GM19397 (cell line): Measurements from ENCODE around the gene TOX2.

ENCODE experiments used
- ATAC-seq: cut with Tn5 transposase; IDR thresholded peaks from one replicate; pipeline ENCODE4 v1.9.1; 2021; ENCODE audit warnings: mild to moderate bottlenecking, moderate library complexity; ENCODE audit not compliant: unreplicated experiment

Gene TOX2

GRCh38 chr20:44016525-44016924 is 101.9 kb downstream of the TOX2 start:
- ATAC-seq, result no peak

- no peak for ATAC-seq
These were observed 102.6 kb downstream of the TOX2 start for GRCh38 chr20:44017211-44017610.

DNA sequence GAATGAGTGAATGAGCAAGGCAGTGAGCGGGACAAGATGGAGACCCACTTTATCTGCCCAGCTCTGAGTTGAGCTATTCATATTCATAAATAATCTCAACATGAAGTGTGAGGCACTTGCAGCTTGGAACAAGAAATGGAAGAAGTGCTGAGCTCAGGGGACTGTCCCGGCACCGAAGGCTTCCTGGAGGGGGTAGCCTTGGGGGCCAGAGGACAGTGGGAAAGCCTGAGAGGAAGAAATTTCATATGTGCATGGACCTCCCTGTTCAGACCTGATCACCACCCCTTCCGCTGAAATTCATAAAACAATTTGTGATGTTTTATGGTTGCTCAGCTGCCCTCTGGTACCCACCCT is 103.2 kb downstream of the TOX2 start:
- ATAC-seq, result no peak

DNA sequence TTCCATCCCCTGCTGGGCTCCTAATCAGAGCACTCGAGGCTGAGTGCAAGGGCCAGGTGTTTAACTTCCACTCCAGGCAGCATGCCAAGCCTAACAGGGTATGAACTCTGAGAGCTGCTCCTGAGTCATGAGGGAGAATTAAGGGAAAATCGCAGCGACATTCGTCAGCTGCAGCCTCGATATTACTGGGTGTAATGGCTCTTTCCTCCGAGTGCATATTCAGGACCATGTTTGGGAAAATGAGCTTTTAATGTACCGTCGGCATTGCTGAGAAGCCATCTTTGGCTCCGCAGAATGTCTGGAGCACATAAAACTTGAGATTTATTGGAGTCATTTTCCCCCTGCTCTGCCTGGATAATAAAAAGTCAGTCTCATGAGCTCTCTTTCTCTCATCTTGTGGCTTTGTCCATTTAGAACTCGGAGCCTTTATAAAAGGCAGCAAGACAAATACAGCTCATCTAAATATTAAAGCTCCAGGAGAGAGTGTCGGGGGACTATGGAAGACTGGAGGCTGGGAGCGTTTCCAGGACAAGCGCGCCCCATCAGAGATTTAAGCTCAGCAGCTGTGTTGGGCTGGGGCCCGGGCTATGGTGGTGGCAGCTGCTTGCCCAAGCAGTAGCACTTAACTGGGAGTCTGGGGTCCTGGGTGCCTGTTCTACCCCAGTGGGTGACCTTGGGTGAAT is 103.7 kb downstream of the TOX2 start:
- ATAC-seq, result no peak

GRCh38 chr20:44018942-44019637 is 104.4 kb downstream of the TOX2 start:
- no peak for ATAC-seq

DNA sequence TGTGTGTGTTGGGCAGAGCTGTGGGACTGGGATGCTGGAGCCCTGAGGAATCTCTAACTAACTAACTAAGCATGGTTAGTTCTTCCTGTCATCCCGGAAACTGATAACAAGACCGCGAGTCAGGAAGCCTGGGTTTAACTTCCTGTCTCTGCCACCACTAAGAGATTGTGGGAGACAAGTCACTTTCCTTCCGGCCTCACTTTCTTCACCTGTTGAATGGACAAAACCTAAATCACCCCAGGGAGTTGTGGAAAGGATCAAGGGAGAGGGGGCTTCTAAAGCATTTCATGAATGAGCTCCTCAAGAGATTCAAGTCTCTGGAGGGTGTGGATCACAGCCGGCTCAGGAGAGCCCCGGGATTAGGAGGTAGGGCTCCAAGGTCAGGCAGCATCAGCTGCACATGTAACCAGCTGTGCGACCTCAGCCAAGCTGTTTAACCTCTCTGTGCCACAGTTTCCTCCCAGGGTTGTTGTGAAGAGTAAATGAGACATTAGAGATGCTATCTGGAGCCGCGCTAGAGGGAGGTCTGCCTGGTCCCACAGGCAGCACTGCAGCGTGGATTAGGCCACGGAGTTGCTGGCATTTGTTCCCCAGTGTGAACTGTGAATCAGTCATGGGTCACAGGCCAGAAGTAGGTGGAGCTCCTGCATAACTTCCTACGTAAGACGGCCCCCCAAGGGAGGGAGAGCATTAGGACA is 105.1 kb downstream of the TOX2 start:
- no peak for ATAC-seq

DNA sequence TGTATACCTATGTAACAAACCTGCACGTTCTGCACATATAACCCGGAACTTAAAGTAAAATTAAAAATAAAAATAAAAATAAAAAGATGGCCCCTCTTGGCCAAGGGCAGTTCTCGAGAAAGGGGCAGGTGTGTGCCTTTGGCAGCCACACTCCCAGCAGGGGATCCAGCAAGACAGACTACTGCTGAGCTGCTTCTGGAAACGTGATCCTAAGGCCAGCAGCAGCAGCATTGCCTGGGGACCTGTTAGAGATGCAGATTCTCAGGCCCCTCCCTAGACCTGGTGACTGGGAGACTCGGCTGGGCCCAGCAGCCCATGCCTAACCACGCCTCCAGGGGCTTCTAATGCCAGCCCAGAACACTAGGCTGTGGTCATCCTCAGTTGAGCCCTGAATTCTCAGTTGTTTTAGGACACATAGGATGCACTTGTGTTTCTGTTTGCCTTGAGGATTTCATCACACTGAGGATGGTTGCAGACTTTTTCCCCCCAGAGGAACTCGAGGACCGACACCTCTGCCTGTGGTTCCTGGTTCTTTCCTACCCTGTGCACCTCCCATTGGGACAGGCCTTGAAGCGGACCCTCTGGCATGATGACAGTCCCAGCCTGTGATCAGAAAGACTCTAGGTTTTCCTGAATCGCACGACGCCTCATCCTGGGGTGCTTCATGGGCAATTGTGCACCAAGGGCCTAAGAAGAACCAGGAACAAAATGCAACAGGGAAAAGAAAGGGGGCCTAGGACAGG is 105.9 kb downstream of the TOX2 start:
- ATAC-seq, result no peak

DNA sequence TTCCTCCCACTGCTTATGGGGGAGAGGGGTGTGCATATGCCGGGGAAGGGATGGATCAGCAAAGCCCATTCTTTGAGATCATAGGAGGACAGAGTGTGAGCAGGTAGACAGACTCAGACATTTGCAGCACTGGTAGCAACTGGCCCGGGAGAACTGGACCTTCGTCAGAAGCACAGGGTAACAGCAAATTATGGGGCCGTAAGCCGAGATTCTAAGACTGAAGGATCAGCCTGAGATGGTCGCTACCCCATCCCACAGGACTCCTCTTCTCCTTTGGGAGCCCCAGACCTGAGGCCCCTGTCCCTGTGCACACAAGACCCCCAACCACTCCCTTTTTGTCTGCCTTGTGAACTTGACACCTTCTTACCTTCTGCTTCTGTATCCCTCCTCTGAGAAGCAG is 106.5 kb downstream of the TOX2 start:
- ATAC-seq, result no peak

DNA sequence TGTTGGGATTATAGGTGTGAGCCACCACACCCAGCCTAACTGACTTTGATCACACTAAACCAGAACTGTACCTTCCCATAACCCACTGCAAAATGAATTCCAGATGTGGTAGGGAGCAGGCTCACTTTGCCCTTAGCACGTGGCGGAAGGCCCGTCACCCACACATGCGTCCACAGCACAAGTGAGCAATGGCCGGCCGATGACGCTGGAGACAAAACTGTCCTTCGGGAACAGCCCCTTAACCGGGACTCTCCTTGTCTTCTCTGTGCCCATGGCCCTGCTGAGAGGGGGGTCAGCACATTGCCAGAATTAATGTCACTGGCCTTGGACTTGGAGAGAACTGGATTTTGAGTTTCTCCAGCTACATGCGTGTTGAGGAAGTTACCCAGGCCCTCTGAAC is 107.2 kb downstream of the TOX2 start:
- no peak for ATAC-seq

DNA sequence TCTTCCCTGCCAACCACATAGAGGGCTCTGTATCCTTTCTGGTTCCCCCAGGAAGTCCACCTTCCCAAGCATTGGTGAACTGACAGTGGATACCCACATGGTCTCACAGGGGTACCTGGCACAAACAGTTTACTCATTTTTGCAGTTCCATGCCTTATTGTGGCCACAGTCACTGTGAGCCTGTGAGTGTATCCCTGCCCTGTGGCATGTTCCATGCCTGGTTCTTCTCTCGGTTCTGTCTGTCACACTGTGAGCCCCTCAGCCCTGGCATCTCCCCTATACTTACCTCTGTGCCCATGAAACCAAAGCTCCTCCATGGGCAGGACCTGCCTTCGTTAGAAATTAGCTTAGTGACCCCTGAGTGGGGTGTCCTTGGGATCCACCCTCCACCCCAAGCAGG is 107.8 kb downstream of the TOX2 start:
- ATAC-seq, result no peak

GRCh38 chr20:44023515-44024371 is 109.1 kb downstream of the TOX2 start:
- no peak for ATAC-seq

DNA sequence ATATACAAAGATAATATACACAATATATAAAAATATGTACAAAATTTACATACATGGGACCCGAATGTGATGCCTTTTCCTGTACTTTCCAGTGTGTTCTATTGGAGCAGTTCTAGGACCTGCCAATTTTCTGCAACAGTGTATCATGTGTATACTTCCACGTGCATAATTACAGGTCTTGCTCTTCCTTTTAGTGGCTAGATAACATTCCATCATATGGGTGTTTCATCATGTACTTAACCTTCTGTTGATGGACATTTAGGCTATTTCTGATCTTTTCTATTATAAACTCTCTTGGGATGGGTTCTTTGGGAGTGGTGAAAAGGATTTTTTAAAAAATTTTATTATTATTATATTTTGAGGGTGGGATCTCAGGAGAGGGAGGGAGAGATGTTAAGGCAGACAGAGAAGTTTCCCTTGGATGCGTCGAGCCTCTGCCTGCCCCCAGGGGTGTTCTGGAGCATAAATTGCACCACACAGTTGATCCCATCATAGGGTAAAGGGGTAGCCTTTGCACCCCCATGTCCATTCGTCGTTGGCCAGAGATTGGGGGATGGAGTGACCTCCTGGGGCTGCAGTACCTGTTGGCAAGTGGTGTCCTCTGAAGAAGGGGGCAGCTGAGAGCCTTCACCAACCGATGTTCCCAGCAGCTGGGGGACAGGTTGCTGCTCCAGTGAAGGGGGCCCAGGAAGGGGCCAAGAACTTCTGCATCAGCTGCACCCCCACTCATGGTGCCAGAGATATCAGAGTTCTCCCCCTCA is 110.3 kb downstream of the TOX2 start:
- no peak for ATAC-seq

- no peak for ATAC-seq
These were observed 111.1 kb downstream of the TOX2 start for GRCh38 chr20:44025756-44026155.

GRCh38 chr20:44026647-44027342 is 112.1 kb downstream of the TOX2 start:
- ATAC-seq, result no peak

DNA sequence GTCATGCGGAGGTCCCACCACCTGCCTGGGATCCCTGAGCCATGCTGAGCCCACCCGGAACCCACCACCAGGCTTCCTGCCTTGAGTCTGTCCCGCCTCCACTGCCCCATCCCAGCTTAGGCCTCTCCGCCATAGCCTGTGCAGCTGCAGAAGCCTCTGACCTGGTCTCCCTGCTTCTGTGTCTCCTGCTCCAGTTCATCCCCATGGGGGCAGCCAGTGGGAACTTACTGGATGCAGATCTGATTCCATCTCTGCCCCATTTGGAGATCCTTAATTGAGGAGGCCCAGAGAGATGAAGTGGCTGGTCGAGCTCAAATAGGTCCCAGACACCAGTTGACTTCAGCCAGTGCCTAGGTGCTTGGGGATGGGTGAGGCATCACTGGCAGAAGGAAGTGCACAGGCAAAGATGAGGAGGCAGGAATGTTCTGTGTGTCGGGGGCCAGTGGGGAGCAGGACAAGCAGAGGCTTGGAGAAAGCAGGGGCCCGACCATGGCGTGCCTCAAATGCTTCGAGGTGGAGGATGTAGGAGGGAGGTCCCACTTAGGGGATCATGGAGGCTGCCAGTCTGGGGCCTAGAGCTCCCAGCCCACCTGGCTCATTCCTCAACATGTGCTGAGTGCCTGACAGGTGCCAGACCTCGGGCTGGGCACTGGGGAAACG is 112.8 kb downstream of the TOX2 start:
- no peak for ATAC-seq

GRCh38 chr20:44028003-44028730 is 113.5 kb downstream of the TOX2 start:
- ATAC-seq, result no peak

DNA sequence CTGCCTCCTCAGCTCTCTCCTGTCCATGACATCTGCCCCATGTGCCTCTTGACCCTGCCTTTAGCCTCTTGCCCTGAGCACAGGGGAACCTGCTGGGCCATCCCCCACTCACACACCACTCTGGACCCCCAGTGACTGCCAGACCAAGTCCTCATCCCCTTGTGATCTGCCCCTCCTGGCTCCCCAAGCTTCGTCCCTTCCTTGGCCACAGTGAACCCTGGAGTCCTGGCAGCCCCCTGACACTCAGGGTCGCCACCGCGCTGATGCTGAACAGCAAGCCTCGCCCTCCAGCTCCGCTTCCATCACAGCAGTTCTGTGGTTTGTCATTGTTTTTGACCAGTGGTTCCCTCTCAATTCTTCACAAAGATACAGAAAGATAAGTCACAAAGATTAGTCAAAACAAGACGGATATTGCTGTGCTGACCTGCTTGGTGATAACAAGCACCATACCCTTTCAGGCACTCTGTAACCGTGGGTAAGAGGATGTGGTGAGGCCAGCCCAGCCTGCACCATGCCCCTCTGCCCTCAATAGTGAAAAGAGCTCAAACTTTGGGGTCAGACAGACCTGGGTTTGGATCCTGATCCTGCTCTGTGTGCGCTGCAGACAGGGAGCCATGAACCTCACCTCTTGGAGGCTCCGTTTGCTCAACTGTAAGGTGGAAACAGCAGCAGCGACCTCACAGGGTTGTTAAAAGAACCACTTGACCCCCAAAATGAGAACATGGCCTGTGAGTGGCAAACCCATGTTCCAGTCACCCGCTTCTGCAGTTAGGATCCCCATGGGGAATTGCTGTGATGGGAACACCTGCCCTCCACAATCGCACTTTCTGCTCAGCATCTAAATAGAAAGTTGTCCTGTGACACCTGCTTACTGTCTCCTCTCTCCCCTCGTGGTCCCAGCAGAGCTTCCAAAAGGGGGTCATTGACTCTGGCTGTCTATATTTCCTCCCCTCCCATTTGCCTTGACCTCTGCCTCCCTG is 114.5 kb downstream of the TOX2 start:
- ATAC-seq, result no peak
